ENCODE results near the gene KRT6A. TPM values are rescaled to one million over a fixed set of nuclear protein-coding genes. Genes with fewer than 3 reads are reported as not detected.

The KRT6A gene
- total RNA-seq, 1 donor from 2014 or later = not detected

DNA sequence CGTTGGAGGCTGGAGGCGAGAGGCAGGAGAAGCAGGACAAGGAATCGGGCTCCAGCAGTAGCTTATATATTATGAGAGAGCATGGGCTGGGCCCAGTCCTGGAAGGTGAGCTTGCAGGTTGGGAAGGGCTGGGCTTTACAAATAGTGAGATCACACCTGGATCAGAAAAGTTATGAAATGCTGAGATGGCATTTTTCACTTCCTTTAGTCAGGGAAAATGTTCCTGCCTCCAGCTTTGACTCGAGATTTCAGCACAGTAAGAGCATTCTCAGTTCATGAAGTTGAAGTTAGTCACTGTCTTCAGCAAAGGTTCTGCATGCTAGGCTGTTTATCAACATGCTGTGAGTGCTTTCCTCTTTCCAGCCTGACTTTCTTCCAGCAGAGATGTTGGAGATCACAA, 19.3 kb downstream of the KRT6A start, which contains the start of gene KRT6C:
Gene KRT6C, minus strand, starts transcription at position 38 of the 400 bp plus-strand sequence. CDS start 68 bp downstream, outside the sequence.
- H3K27me3 ChIP-seq = no peaks in the 10 kb centered on the region
- no peaks in the 10 kb centered on the region for H3K9me3 ChIP-seq (ENCODE audit: low read depth)
- H4K20me1 ChIP-seq (ENCODE audit: low read depth) = no peaks in the 10 kb centered on the region
- no peak within 1 kb of the TSS for H3K4me2 ChIP-seq
- no peak within 1 kb of the TSS for H2AFZ ChIP-seq (replicated peaks)
- Mint-ChIP-seq H3K4me3 (no peak within 1 kb of the TSS), H3K4me1 (no peaks in the 10 kb centered on the region), H3K27me3 (ENCODE audit: insufficient read depth, low read depth) (peaks cover 5% of the 10 kb centered on the region), H3K36me3 (no peaks in the 10 kb centered on the region), H3K27ac (no peak within 1 kb of the TSS), H3K9me3 (no peaks in the 10 kb centered on the region)
- no peak within 1 kb of the TSS for H3K27ac ChIP-seq
- H3K4me3 ChIP-seq = no peak within 1 kb of the TSS
- no peaks in the 10 kb centered on the region for H3K4me1 ChIP-seq
- no peaks in the 10 kb centered on the region for H3K36me3 ChIP-seq
- H3F3A ChIP-seq (ENCODE audit: low read depth) = no peaks in the 10 kb centered on the region
- no peaks in the 10 kb centered on the region for H3K79me2 ChIP-seq (ENCODE audit: low read depth)
- no peak for DNase-seq (ENCODE audit: low spot score)
- H3K9ac ChIP-seq = no peak within 1 kb of the TSS
- TF ChIP-seq, protein P1, sequence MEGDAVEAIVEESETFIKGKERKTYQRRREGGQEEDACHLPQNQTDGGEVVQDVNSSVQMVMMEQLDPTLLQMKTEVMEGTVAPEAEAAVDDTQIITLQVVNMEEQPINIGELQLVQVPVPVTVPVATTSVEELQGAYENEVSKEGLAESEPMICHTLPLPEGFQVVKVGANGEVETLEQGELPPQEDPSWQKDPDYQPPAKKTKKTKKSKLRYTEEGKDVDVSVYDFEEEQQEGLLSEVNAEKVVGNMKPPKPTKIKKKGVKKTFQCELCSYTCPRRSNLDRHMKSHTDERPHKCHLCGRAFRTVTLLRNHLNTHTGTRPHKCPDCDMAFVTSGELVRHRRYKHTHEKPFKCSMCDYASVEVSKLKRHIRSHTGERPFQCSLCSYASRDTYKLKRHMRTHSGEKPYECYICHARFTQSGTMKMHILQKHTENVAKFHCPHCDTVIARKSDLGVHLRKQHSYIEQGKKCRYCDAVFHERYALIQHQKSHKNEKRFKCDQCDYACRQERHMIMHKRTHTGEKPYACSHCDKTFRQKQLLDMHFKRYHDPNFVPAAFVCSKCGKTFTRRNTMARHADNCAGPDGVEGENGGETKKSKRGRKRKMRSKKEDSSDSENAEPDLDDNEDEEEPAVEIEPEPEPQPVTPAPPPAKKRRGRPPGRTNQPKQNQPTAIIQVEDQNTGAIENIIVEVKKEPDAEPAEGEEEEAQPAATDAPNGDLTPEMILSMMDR (IDR thresholded peaks at IDR 0.05) = no peak
- TF ChIP-seq EZH2phosphoT487 (IDR thresholded peaks at IDR 0.05) = no peak
- TF ChIP-seq EZH2 (IDR thresholded peaks at IDR 0.05) = no peak

DNA sequence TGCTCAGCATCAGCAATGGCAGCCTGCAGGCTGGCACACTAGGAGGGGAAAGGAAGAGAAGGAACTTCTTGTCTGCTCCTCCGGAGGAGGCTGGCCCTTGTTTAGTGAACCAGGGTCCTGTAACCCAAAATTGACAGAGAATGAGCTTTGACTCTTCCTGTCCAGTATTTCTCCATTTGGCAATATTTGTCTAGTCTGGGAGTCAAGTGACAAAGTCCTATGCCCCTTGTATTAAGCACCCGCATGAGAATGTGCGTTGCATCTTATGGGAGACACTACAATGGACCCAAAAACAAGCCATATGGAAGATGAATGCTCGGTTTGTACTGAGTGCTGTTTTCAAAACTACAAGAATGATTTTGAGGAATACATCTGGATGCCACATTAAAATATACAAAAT, 23.2 kb downstream of the KRT6A start:
- Mint-ChIP-seq H3K9me3 (no peaks in the 10 kb centered on the region), H3K27me3 (ENCODE audit: insufficient read depth, low read depth) (peaks cover 6% of the 10 kb centered on the region), H3K4me3 (no peak overlapping the region), H3K27ac (no peak overlapping the region), H3K36me3 (no peaks in the 10 kb centered on the region), H3K4me1 (no peaks in the 10 kb centered on the region)
- TF ChIP-seq EZH2 (IDR thresholded peaks at IDR 0.05) (no peak), EZH2phosphoT487 (IDR thresholded peaks at IDR 0.05) (no peak)
- TF ChIP-seq, protein P1 (IDR thresholded peaks at IDR 0.05) = no peak
- no peaks in the 10 kb centered on the region for H3K4me1 ChIP-seq
- no peak overlapping the region for H3K9ac ChIP-seq
- no peaks in the 10 kb centered on the region for H3F3A ChIP-seq (ENCODE audit: low read depth)
- no peak overlapping the region for H2AFZ ChIP-seq (replicated peaks)
- H3K27ac ChIP-seq = no peak overlapping the region
- no peak overlapping the region for H3K4me2 ChIP-seq
- no peaks in the 10 kb centered on the region for H3K79me2 ChIP-seq (ENCODE audit: low read depth)
- H3K27me3 ChIP-seq = no peaks in the 10 kb centered on the region
- H3K36me3 ChIP-seq = no peaks in the 10 kb centered on the region
- no peaks in the 10 kb centered on the region for H3K9me3 ChIP-seq (ENCODE audit: low read depth)
- DNase-seq (ENCODE audit: low spot score) = no peak
- H4K20me1 ChIP-seq (ENCODE audit: low read depth) = no peaks in the 10 kb centered on the region
- H3K4me3 ChIP-seq = no peak overlapping the region

DNA sequence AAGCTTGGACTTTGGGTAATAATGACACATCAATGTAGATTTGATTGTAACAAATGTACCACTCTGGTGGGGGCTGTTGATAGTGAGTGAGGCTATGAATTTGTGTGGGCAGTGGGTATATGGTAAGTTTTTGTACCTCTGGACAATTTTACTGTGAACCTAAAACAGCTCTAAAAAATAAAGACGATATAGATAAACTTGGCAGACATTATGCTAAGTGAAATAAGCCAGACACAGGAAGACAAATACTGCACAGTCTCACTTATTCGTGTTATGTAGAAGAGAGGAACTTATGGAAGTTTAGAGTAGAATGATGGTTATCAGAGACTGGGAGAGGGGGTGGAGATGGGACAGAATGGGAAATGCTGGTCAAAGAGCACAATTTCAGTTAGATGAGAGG, 28.2 kb downstream of the KRT6A start:
- Histone ChIP-seq H3F3A (ENCODE audit: low read depth) (no peaks in the 10 kb centered on the region), H3K27me3 (no peaks in the 10 kb centered on the region), H3K9ac (no peak overlapping the region), H2AFZ (replicated peaks) (no peak overlapping the region), H3K79me2 (ENCODE audit: low read depth) (no peaks in the 10 kb centered on the region), H3K27ac (no peak overlapping the region), H4K20me1 (ENCODE audit: low read depth) (no peaks in the 10 kb centered on the region), H3K4me1 (no peaks in the 10 kb centered on the region), H3K9me3 (ENCODE audit: low read depth) (no peaks in the 10 kb centered on the region), H3K4me2 (no peak overlapping the region), H3K36me3 (no peaks in the 10 kb centered on the region), H3K4me3 (no peak overlapping the region)
- Mint-ChIP-seq H3K9me3 (no peaks in the 10 kb centered on the region), H3K27me3 (ENCODE audit: insufficient read depth, low read depth) (peaks cover 2% of the 10 kb centered on the region), H3K4me3 (no peak overlapping the region), H3K36me3 (no peaks in the 10 kb centered on the region), H3K4me1 (no peaks in the 10 kb centered on the region), H3K27ac (no peak overlapping the region)
- TF ChIP-seq, protein P1 (IDR thresholded peaks at IDR 0.05) = no peak
- no peak for TF ChIP-seq EZH2 (IDR thresholded peaks at IDR 0.05)
- no peak for DNase-seq (ENCODE audit: low spot score)

Data from neural progenitor cell (in vitro differentiated cells).